ENCODE results near the gene AURKAIP1.
"Not testable (repeated sequence)": the region's sequence is repeated elsewhere in the genome, so short reads cannot be mapped to it uniquely, and the experiment has no call there.

- TF ChIP-seq HOXA7 (CRISPR knock-in tag; IDR thresholded peaks at IDR 0.05); BHLHE40 (IDR thresholded peaks at IDR 0.05; ENCODE audit: low read depth, low read length); CTCF (IDR thresholded peaks at IDR 0.05); REST (IDR thresholded peaks at IDR 0.05); CBX2 (IDR thresholded peaks at IDR 0.05; ENCODE audit: borderline replicate concordance, low read depth); ESRRA (IDR thresholded peaks at IDR 0.05; ENCODE audit: borderline replicate concordance, low read length); POLR2A (IDR thresholded peaks at IDR 0.05; ENCODE audit: low read length); CHD2 (IDR thresholded peaks at IDR 0.05; ENCODE audit: low read length, partially characterized antibody); EP300 (IDR thresholded peaks at IDR 0.05); ELK1 (IDR thresholded peaks at IDR 0.05; ENCODE audit: low read depth, low read length); PBX3 (IDR thresholded peaks at IDR 0.05); ZNF302 (CRISPR knock-in tag; IDR thresholded peaks at IDR 0.05); USF2 (IDR thresholded peaks at IDR 0.05): not testable (repeated sequence)
Observed at GRCh38 chr1:1370094-1370493, 4.9 kb downstream of the AURKAIP1 start.
